ENCODE data around the gene PCNX2.

Gene PCNX2

DNA sequence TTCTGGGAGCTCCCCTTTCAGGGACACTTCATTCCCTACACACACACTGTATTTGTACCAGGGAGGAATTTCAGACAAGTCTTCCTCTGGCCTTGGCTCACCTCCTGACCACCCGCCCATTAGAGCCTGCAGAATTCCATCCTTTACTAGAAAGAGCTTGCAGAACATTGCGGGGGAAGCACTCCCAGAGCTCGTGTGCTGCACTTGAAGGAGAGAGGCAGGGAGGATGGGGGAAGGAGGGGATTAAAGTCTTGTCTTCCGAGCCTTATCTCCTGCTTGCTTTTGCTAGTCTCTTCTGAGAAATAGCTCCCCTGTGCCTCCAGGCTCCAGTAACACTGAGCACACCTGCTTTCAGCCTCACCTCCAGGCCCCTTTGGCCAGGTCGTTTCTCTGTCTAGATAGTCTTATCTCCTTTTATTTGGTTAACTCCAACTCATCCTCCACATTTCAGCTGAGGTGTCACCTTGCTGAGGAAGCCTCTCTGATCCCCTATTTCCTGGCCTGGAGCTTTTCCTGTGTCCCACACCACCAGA lies 62.0 kb downstream of the PCNX2 start:
- H3K27me3 ChIP-seq (ENCODE audit: insufficient read depth, poor library complexity, severe bottlenecking): no peaks in the 10 kb centered on the region
- H3K36me3 ChIP-seq (ENCODE audit: low read depth): peaks cover 12% of the 10 kb centered on the region
- H3K9me3 ChIP-seq (ENCODE audit: severe bottlenecking): no peaks in the 10 kb centered on the region
- TF ChIP-seq, protein P1, sequence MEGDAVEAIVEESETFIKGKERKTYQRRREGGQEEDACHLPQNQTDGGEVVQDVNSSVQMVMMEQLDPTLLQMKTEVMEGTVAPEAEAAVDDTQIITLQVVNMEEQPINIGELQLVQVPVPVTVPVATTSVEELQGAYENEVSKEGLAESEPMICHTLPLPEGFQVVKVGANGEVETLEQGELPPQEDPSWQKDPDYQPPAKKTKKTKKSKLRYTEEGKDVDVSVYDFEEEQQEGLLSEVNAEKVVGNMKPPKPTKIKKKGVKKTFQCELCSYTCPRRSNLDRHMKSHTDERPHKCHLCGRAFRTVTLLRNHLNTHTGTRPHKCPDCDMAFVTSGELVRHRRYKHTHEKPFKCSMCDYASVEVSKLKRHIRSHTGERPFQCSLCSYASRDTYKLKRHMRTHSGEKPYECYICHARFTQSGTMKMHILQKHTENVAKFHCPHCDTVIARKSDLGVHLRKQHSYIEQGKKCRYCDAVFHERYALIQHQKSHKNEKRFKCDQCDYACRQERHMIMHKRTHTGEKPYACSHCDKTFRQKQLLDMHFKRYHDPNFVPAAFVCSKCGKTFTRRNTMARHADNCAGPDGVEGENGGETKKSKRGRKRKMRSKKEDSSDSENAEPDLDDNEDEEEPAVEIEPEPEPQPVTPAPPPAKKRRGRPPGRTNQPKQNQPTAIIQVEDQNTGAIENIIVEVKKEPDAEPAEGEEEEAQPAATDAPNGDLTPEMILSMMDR (IDR thresholded peaks at IDR 0.05; ENCODE audit: poor library complexity, severe bottlenecking): no peak
- no peaks in the 10 kb centered on the region for H3K4me1 ChIP-seq (ENCODE audit: insufficient read depth, poor library complexity, severe bottlenecking)
- DNase-seq (ENCODE audit: low spot score) (no peak), ATAC-seq (ENCODE audit: low read depth) (no peak)
- no peak overlapping the region for H3K27ac ChIP-seq (ENCODE audit: poor library complexity, severe bottlenecking)
- no peak overlapping the region for H3K4me3 ChIP-seq (ENCODE audit: severe bottlenecking)

DNA sequence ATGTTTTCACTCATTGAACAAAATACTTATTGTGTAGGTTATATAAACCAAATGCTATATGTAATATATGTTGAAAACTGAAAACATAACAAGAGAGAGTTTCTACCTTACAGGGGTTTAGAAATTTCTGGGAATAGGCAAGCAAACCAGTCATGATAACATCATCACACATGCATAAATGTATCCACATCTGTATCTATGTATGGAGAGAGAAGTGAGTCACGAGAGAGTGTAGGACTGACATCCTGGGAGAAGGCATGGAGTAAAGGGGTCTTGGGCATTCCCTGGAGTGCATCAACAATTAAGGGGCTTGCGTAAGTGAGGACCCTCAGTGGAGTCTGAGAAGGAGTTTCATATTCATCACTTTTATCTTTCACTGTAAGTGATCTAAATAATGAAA lies 65.5 kb downstream of the PCNX2 start:
- H3K4me3 ChIP-seq (ENCODE audit: severe bottlenecking): no peak overlapping the region
- H3K27ac ChIP-seq (ENCODE audit: poor library complexity, severe bottlenecking): no peak overlapping the region
- H3K27me3 ChIP-seq (ENCODE audit: insufficient read depth, poor library complexity, severe bottlenecking): no peaks in the 10 kb centered on the region
- DNase-seq (ENCODE audit: low spot score) (no peak), ATAC-seq (ENCODE audit: low read depth) (no peak)
- no peaks in the 10 kb centered on the region for H3K9me3 ChIP-seq (ENCODE audit: severe bottlenecking)
- H3K4me1 ChIP-seq (ENCODE audit: insufficient read depth, poor library complexity, severe bottlenecking): no peaks in the 10 kb centered on the region
- peaks cover 27% of the 10 kb centered on the region for H3K36me3 ChIP-seq (ENCODE audit: low read depth)
- TF ChIP-seq, protein P1 (IDR thresholded peaks at IDR 0.05; ENCODE audit: poor library complexity, severe bottlenecking): no peak

DNA sequence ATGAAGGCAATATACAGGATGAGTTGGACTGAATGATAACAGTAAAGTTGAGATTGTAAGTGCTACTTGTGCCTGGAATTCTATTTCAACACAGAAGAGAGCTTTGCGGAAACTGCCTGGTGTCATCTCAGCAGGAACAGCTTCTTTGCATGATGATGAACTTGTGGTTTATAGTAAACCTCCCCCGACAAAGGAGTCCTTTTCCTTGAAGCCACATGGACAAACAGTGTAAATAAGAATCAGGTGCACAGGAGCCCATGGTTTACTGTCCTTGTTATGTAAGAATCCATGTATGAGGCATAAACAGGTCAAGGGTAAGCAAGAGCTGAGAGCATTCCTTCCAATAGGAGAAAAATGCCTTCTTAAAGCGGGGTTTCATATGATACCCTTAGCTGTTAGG lies 66.2 kb downstream of the PCNX2 start:
- Histone ChIP-seq H3K27ac (ENCODE audit: poor library complexity, severe bottlenecking) (no peak overlapping the region), H3K9me3 (ENCODE audit: severe bottlenecking) (no peaks in the 10 kb centered on the region), H3K36me3 (ENCODE audit: low read depth) (peaks cover 27% of the 10 kb centered on the region), H3K27me3 (ENCODE audit: insufficient read depth, poor library complexity, severe bottlenecking) (no peaks in the 10 kb centered on the region), H3K4me1 (ENCODE audit: insufficient read depth, poor library complexity, severe bottlenecking) (no peaks in the 10 kb centered on the region), H3K4me3 (ENCODE audit: severe bottlenecking) (no peak overlapping the region)
- ATAC-seq (ENCODE audit: low read depth): no peak
- TF ChIP-seq, protein P1 (IDR thresholded peaks at IDR 0.05; ENCODE audit: poor library complexity, severe bottlenecking): no peak
- no peak for DNase-seq (ENCODE audit: low spot score)

DNA sequence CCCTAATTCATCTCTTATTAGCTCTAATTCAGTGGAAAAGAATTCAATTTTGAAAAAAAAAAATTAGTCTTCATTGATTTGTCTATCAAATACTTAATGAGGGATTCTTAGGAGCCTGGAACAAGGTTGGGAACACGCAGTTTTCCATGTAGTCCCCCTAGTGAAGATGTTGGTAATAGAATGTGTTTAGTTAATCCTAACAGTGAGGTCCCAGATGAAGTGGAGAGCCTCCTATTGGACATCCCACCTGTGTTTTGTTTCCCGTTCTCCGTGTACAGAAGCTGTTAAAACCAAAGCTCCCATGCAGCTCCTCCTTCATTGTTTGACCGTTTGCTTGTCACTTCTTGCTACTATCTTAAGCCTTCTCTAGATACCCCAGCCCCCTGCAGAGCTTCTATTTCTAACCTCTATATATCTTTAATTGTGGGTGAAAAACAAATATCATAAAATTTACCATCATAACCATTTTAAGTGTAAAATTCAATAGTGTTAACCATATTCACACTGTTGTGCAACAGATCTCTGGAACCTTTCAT lies 67.5 kb downstream of the PCNX2 start:
- Histone ChIP-seq H3K27ac (ENCODE audit: poor library complexity, severe bottlenecking) (no peak overlapping the region), H3K4me1 (ENCODE audit: insufficient read depth, poor library complexity, severe bottlenecking) (no peaks in the 10 kb centered on the region), H3K9me3 (ENCODE audit: severe bottlenecking) (no peaks in the 10 kb centered on the region), H3K27me3 (ENCODE audit: insufficient read depth, poor library complexity, severe bottlenecking) (no peaks in the 10 kb centered on the region), H3K4me3 (ENCODE audit: severe bottlenecking) (no peak overlapping the region), H3K36me3 (ENCODE audit: low read depth) (peaks cover 27% of the 10 kb centered on the region)
- no peak for DNase-seq (ENCODE audit: low spot score)
- TF ChIP-seq, protein P1 (IDR thresholded peaks at IDR 0.05; ENCODE audit: poor library complexity, severe bottlenecking): no peak
- ATAC-seq (ENCODE audit: low read depth): no peak

DNA sequence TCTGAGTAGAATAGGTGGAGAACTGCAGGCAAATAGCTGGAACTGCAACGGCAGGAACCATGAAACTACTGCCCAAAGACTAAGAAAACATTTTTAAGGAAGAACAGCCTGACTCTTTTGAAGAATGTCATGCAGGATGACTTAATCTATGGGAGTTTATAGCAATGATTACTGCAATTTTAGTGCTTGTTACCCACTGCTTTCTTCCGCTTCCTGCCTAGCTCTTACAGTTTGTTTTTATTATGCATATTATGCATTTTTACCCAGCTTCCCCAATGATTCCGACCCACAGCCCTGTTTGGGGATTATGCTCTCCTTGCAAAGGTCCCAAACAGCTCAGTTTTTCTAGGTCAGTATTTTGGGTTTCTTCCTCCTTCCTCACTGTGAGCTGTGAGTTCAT lies 71.2 kb downstream of the PCNX2 start:
- peaks cover 30% of the 10 kb centered on the region for H3K36me3 ChIP-seq (ENCODE audit: low read depth)
- ATAC-seq (ENCODE audit: low read depth) (no peak), DNase-seq (ENCODE audit: low spot score) (no peak)
- no peaks in the 10 kb centered on the region for H3K9me3 ChIP-seq (ENCODE audit: severe bottlenecking)
- H3K4me3 ChIP-seq (ENCODE audit: severe bottlenecking): no peak overlapping the region
- TF ChIP-seq, protein P1 (IDR thresholded peaks at IDR 0.05; ENCODE audit: poor library complexity, severe bottlenecking): no peak
- H3K27me3 ChIP-seq (ENCODE audit: insufficient read depth, poor library complexity, severe bottlenecking): no peaks in the 10 kb centered on the region
- H3K4me1 ChIP-seq (ENCODE audit: insufficient read depth, poor library complexity, severe bottlenecking): no peaks in the 10 kb centered on the region
- H3K27ac ChIP-seq (ENCODE audit: poor library complexity, severe bottlenecking): no peak overlapping the region

All from RWPE2 (cell line).